GM19193 (cell line): ENCODE data around the gene METTL13.

Experiments
- POLR2A ChIP-seq: IDR thresholded peaks from 4 replicates; pipeline ENCODE4 v1.6.1; 2011; ENCODE audit not compliant: insufficient read depth, insufficient read length; ENCODE audit errors: extremely low read depth

The METTL13 gene

DNA sequence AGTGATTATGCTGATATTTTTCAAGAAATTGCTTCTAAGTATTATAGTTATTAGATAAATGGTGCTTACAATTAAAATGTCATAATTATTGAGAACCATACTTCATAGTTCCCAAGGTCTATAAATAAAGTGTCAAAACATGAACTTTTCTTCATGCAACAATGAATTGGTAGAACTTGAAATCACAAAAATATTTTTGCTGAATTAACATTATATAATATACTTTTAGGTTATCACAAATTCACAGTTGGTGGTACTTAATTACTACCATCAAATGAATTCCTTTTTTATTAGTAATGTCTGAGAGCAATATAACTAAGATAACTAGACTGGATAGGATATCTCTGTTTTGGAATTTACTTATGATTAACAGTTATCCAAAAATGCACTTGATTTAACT is 64.5 kb downstream of the METTL13 start:
- TF ChIP-seq POLR2A, result no peak
